IPS DF 6.9 (cell line): ENCODE results near the gene PPARG.

ENCODE experiments used
- DNase-seq: peaks from one replicate; pipeline ENCODE4 v3.0.0-alpha.2; 2013; ENCODE audit warnings: low read depth, low spot score
- H3K27ac ChIP-seq: one replicate; pipeline ENCODE4 v1.5.1; 2013; ENCODE audit warnings: low read length, control low read depth
- H3K27me3 ChIP-seq: 2 replicates; pipeline ENCODE4 v1.6.1; 2013; ENCODE audit warnings: mild to moderate bottlenecking, low read length; ENCODE audit not compliant: control insufficient read depth, insufficient read depth
- H3K36me3 ChIP-seq: 2 replicates; pipeline ENCODE4 v1.6.1; 2013; ENCODE audit warnings: low read length; ENCODE audit not compliant: control insufficient read depth, insufficient read depth
- H3K4me1 ChIP-seq: 2 replicates; pipeline ENCODE4 v1.6.1; 2013; ENCODE audit warnings: low read length; ENCODE audit not compliant: control insufficient read depth, insufficient read depth
- H3K4me3 ChIP-seq: 2 replicates; pipeline ENCODE4 v1.5.1; 2013; ENCODE audit warnings: mild to moderate bottlenecking, low read length
- H3K9me3 ChIP-seq: 2 replicates; pipeline ENCODE4 v1.6.1; 2013; ENCODE audit warnings: low read length, inconsistent platforms; ENCODE audit not compliant: control insufficient read depth, insufficient read depth
- WGBS: extraction: QIAGEN DNeasy Blood & Tissue Kit; methylation state at CpG from one replicate; pipeline ENCODE4 v1.1.7; 2013; ENCODE audit warnings: mixed read lengths, missing lambda C conversion rate; ENCODE audit not compliant: insufficient read length, insufficient coverage; 5-methylcytosine and 5-hydroxymethylcytosine counted together

The PPARG gene

DNA sequence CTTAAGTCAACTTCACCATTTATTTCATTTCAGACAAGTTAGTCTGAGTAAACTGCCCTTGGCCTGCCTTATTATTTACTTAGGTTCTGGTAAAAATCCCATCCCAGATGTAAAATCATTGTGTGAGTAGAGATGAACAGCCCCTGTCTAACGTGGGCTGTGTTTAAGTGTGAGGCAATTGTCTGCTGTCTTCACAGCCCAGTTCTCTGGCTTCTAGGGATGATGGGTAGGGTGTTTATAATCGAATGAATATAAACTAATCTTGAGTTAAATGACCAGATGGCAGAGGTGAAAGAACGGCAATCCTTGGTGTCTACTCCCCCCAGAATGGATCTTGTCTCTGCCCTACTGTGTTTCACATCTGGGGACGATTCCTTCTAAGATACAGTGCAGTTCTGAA, 20.8 kb downstream of the PPARG start:
- no peak for DNase-seq
- H3K4me1 ChIP-seq: no peaks in the 10 kb centered on the region
- H3K9me3 ChIP-seq: no peaks in the 10 kb centered on the region
- H3K36me3 ChIP-seq: no peaks in the 10 kb centered on the region
- H3K27me3 ChIP-seq: no peaks in the 10 kb centered on the region
- WGBS: no CpG with 5 or more reads among the region's 4 CpGs
- H3K27ac ChIP-seq: no peak overlapping the region
- no peak overlapping the region for H3K4me3 ChIP-seq

DNA sequence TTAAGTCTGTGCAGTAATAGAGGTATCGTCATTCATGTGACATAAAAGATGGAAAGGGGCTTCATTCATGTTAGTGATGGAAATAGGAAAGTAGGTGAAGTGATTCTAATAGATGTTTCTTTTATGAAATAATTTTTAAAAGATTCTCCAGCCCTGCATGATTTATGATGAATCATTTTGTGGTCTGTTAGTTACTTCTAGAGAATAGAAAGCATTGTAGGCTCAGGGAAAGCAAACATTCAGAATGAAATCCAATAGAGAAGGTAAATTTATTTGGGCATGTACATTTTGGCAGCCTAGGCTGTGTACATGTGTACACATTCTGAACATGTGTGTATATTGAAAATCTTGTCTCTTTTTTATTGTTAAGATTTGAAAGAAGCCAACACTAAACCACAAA, 23.1 kb downstream of the PPARG start:
- WGBS: no CpG with 5 or more reads among the region's 1 CpG
- no peaks in the 10 kb centered on the region for H3K4me1 ChIP-seq
- H3K4me3 ChIP-seq: no peak overlapping the region
- H3K27me3 ChIP-seq: no peaks in the 10 kb centered on the region
- H3K9me3 ChIP-seq: no peaks in the 10 kb centered on the region
- no peaks in the 10 kb centered on the region for H3K36me3 ChIP-seq
- DNase-seq: no peak
- H3K27ac ChIP-seq: no peak overlapping the region

DNA sequence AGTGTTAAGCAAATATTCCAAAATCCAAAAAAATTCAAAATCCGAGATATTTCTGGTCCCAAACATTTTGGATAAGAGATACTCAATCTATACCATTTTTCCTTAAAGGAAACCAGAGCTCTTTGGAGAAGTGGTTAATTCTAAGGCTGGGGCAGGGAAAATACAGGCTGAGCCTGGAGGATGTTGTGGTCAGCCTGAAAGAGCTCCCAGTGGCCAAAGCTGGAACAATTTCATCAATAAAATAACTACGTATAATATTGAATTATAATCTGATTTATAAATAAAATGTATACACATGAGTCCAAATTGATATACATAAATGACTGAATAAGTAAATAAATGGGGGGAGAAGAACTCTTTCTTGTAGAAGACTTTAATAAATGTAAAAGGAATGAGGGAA, 24.6 kb downstream of the PPARG start:
- no peaks in the 10 kb centered on the region for H3K27me3 ChIP-seq
- H3K9me3 ChIP-seq: no peaks in the 10 kb centered on the region
- H3K36me3 ChIP-seq: no peaks in the 10 kb centered on the region
- DNase-seq: no peak
- H3K27ac ChIP-seq: no peak overlapping the region
- H3K4me3 ChIP-seq: no peak overlapping the region
- no peaks in the 10 kb centered on the region for H3K4me1 ChIP-seq
- no CpG with 5 or more reads among the region's 2 CpGs for WGBS

DNA sequence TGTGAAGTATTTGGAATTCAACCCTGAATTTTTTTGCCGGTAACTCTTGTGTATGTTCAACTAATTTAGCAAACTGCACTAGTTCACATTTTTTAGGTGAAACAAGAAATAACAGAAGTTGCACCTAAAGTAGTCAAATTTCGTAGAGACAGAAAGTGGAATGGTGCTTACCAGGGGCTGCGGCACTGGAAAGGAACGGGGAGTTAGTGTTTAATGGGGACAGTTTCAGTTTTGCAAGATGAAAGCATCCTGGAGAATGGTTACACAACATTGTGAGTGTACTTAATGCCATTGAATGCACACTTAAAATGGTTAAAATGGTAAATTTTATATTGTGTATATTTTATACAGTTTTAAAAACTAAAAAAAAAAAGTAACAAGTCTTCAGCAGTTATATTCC, 27.4 kb downstream of the PPARG start:
- H3K27ac ChIP-seq: no peak overlapping the region
- no peak overlapping the region for H3K4me3 ChIP-seq
- no peak for DNase-seq
- no CpG with 5 or more reads among the region's 4 CpGs for WGBS
- H3K9me3 ChIP-seq: no peaks in the 10 kb centered on the region
- H3K36me3 ChIP-seq: no peaks in the 10 kb centered on the region
- no peaks in the 10 kb centered on the region for H3K4me1 ChIP-seq
- H3K27me3 ChIP-seq: no peaks in the 10 kb centered on the region

DNA sequence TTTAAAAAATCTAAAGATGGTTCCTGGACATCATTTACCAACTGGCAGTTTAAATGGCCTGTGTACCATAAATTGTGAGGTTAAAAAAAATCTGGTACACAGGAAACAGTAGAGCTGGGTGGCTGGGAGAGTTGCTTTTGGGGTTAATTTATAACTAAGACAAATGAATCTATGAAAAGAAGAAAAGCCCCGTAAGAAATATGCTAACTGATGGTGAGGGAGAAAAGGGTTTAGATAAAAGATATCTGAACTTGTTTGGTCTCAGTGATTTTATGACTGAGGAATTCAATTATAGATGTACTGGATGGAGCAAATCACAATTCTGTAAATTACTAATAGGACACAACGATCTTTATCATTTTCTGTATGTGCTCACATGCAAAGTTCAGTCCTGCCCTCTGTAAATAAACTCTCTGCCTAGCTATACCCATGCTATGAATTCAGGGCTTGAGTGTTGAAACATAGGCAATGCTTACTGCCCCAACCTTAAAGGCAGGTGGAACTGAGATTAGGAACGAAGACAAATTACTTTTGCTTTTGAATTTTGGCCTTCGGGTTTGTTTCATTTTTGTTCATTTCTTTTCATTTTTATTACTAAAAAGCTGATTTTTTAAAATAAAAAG, 28.0 kb downstream of the PPARG start:
- H3K27ac ChIP-seq: no peak overlapping the region
- H3K36me3 ChIP-seq: no peaks in the 10 kb centered on the region

DNA sequence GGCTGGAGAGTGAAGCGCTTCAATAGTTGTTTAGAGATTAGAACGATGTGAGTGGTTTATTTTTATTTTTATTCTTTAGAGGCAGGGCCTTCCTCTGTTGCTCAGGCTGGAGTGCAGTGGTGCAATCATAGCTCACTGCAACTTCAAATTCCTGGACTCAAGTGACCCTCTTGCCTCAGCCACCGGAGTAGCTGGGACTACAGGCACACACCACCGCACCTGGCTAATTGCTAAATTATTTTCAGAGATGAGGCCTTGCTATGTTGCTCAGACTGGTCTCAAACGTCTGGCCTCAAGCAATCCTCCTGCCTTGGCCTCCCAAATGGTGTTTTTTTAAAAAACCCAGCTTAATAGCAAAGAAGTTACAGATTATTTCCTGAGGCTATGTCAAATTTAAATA, 29.0 kb downstream of the PPARG start:
- Histone ChIP-seq H3K4me3 (no peak overlapping the region), H3K4me1 (no peaks in the 10 kb centered on the region), H3K27ac (no peak overlapping the region), H3K36me3 (no peaks in the 10 kb centered on the region), H3K9me3 (no peaks in the 10 kb centered on the region), H3K27me3 (no peaks in the 10 kb centered on the region)
- no peak for DNase-seq
- 100% methylated on average over 2 of the region's 5 CpGs for WGBS

More for the DNA sequence above, 28.0 kb downstream of the PPARG start:
- no peaks in the 10 kb centered on the region for H3K9me3 ChIP-seq
- H3K27me3 ChIP-seq: no peaks in the 10 kb centered on the region
- no peak overlapping the region for H3K4me3 ChIP-seq
- H3K4me1 ChIP-seq: no peaks in the 10 kb centered on the region
- WGBS: no CpG with 5 or more reads among the region's 4 CpGs
- DNase-seq: no peak

DNA sequence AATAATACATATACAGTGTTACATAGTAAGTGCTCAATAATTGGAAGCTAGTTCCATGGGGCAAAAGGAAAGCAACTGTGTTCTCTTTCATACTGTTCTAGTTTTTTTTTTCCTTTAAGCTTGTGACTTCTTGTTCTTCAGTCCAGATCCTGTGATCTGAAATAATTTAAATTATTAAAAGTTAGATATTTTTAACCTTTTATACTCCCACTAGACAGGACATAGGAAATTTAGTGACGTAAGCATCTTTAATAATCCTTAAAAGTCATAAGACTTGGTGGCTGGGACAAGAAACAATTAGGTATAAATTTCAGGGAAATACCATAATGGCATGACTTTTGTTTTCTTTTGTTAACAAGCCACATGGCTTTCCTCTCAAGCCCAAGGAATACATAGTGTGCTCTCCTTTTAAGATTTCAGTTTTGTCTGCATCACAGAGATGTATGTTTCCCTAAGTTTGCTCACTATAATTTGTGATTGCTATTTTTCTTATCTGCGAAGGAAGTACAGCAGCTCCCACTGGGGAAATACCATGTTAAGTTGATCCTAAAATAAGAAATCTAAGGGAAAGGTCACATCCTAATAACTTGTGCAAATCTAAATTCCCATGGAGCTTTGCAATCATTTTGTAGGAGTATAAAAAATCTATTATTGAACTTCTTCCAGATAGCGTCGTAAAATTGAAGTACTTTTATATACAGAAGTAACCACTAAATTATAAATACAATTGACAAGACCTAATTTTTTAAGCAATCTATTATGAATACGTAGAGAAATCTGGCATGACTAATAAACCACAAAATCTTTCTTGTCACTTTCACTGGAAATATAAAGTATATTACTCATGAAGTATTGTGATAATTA, 30.1 kb downstream of the PPARG start:
- Histone ChIP-seq H3K27me3 (no peaks in the 10 kb centered on the region), H3K27ac (no peak overlapping the region), H3K9me3 (no peaks in the 10 kb centered on the region), H3K36me3 (no peaks in the 10 kb centered on the region), H3K4me1 (no peaks in the 10 kb centered on the region), H3K4me3 (no peak overlapping the region)
- no peak for DNase-seq
- no CpG with 5 or more reads among the region's 5 CpGs for WGBS

DNA sequence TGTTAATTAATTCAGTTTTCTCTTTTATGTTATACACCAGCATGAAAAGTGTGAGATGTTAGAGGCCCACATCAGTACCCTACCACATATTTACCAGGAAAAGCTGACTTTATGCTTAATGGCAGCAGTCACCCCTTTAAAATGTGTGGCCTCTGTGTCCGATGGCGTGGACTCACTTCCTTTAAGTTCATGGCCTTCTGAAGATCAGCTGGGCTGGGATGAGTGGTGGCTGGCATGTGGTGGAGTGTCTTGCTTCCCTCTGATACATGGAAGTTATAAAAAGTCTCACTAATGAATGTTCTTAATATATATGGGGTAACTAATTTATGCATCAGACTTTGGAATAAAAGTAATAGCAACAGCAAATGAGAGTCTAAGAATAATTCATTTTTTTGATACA, 32.1 kb downstream of the PPARG start:
- no peaks in the 10 kb centered on the region for H3K9me3 ChIP-seq
- no peaks in the 10 kb centered on the region for H3K27me3 ChIP-seq
- H3K36me3 ChIP-seq: no peaks in the 10 kb centered on the region
- WGBS: no CpG with 5 or more reads among the region's 2 CpGs
- no peaks in the 10 kb centered on the region for H3K4me1 ChIP-seq
- no peak overlapping the region for H3K27ac ChIP-seq
- DNase-seq: no peak
- no peak overlapping the region for H3K4me3 ChIP-seq

DNA sequence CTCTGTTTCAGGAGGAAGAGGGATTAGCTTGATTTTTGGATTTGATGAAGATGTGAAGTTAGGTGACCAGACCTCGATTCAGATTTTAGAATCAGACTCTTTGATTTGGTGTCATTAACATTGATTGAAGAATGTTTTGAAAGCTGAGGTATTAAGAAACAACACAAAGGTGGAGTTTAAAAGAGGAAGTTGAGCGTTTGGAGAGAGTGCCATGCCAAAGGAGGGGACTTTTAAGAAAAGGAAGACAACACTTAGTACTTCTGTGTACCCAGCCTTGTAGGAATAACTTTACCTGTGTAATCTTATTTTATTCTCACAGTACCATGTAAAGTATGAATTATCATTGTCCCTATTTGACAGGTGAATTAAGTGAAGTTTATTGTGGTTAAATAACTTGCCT, 34.4 kb downstream of the PPARG start:
- Histone ChIP-seq H3K4me3 (no peak overlapping the region), H3K4me1 (no peaks in the 10 kb centered on the region), H3K9me3 (no peaks in the 10 kb centered on the region), H3K36me3 (no peaks in the 10 kb centered on the region), H3K27ac (no peak overlapping the region), H3K27me3 (no peaks in the 10 kb centered on the region)
- no CpG with 5 or more reads among the region's 2 CpGs for WGBS
- no peak for DNase-seq

DNA sequence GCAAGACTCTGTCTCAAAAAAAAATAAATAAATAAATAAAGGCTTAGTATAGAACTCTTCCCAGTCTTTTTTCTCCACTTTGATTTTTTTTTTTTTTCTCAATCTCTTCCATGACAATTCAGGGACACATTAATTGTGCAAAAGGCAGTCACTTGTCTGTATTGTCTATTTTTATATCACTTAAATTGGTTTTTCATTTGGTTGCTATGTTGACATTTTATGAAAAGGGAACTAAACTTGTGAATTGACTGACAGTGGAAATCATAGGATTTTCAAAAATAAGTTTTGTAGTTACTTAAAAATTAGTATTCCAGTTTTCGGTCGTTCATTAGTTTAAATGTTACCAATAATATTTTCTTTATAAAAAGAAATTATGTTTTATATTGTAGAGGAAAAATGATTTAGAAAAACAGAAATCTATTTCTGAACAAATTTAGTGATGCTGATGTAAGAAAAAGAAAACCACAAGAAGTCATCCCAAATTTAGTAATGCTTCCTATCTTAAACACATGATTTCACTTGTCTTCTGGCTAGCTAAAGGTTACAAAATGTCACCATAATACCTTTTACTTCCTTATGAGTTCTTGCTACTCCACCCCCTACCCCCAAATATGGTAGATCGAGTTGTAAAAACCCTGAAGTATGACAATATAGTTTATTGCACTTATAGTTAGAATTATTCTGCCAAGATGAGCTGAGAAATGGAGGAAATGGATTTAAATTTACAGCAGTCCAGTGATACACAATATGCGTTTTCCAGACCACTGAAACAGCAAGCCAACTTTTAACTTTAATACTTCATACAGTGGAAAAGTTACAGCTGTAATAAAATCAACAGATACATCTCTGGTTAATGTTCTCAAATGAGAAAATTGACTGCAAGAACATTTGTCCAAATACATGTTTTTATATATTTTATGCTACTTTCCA, 37.0 kb downstream of the PPARG start:
- no CpG with 5 or more reads among the region's 4 CpGs for WGBS
- Histone ChIP-seq H3K36me3 (no peaks in the 10 kb centered on the region), H3K4me1 (no peaks in the 10 kb centered on the region), H3K27me3 (no peaks in the 10 kb centered on the region), H3K4me3 (no peak overlapping the region), H3K27ac (no peak overlapping the region), H3K9me3 (no peaks in the 10 kb centered on the region)
- no peak for DNase-seq
